GM19351 (cell line): ENCODE data around the gene ZNF302.
"Not testable (repeated sequence)": the region's sequence is repeated elsewhere in the genome, so short reads cannot be mapped to it uniquely, and the experiment has no call there.

ENCODE experiments used
- ATAC-seq: cut with Tn5 transposase; IDR thresholded peaks from one replicate; pipeline ENCODE4 v1.9.1; 2021; ENCODE audit warnings: mild to moderate bottlenecking, moderate library complexity; ENCODE audit not compliant: unreplicated experiment

Gene ZNF302

DNA sequence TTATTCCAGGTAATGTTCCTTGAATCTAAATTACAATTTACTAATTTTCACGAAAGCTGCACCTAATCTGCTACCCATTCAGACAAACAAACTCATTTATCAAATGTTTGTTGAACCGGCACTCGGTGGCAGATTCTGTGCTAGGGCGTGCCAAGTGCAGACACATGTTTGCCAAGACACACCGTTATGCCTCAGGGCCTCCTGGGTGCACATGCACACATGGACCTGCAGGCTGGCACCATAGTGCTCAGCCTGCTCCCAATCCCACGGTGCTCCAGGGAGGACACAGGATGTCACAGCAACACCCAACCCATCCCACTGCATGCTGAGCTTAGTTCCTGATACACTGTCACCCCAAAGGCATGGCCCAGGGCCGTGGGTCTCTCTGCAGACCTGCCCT lies 8.2 kb upstream of the ZNF302 start:
- no peak for ATAC-seq

DNA sequence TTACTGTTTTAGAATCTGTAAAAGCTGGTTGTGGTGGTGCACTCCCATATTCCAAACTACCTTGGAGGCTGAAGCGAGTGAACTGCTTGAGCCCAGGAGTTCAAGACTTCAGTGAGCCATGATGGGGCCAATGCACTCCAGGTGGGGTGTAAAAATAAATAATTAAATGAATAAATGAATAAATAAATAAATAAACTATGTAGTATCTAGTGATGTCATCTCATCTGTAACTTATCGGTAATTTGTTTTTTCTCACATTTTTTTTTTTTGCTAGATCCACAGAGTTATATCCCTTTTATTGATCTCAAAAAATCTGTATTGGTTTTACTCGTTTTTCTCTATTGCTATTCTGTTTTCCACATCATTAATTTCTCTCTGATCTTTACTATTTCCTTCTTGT lies 5.5 kb upstream of the ZNF302 start:
- no peak for ATAC-seq

DNA sequence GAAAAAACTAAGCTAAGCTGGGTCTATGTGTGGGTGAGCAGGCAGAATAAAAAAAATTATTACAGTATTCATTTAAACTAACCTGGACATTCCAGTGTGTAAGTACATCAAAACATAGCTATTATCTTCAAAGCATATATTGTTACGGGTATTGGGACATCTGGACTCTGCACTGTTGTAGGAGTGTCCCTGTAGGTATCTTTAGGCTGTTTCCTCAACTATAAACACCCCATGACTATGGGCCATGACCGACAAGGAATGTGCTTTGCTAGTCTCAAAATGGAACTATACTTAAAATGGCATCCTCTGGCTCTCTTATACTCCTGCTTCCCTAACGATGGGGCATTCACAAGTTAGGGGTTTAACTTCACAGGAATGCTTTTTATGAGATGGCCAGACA lies 3.9 kb upstream of the ZNF302 start:
- ATAC-seq, result no peak

DNA sequence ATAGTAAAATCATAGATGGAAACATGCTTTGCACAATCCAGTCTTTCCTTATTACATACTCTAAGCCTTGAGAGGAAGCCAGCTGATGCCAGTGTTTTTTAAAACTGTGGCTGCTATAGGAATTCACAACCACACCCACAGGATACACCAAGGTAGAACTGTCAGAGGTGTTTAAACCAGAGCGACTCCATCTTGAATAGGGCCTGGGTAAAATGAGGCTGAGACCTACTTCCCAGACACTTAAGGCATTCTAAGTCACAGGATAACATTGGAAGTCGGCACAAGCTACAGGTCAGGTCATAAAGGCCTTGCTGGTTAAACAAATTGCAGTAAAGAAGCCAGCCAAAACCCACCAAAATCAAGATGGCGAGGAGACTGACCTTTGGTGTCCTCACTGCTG lies 2.2 kb upstream of the ZNF302 start:
- no peak for ATAC-seq

DNA sequence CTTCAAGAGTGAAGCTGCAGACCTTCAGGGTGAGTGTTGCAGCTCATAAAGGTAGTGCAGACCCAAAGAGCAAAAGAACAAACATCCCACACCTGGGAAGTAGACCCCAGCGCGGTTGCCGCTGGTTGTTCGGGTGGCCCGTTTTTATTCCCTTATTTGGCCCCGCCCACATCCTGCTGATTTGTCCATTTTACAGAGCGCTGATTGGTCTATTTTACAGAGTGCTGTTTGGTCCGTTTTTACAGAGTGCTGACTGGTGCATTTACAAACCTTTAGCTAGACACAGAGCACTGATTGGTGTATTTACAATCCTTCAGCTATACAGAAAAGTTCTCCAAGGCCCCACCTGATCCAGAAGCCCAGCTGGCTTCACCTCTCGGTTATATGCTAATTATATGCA lies 1.6 kb upstream of the ZNF302 start:
- ATAC-seq, result no peak

DNA sequence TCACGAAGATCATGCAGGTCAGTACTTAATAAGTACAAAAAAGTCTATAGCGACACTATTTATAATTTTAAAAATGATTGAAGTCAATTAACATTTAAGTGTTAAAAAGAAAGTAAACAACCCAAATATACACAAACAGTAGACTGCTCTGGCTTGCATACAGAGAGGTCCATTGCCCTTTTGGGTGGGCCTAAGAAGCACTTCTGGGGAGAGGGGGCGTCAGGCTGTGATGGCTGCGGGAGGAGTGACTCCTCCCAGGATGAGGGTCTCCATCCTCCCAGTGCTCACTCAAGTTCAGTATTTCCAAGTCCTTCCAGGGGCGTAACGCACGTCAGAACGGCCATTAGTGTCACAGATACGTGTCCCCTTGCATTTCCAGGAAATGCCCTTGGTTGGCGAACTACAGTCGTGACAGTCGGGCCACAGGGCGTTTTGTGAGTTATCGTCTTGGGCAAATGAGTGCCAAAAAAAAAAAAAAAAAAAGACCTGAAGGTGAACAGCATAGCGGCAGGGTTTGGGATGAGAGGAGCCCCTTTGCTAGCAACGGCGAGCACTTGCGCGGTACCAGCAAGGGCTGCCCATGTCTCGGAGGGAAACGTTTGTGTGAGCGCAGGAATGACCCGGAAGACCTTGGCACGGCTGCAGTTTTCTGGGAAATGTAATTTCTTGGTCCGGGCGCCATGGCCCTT lies 637 bp upstream of the ZNF302 start, which contains the start of gene SCGB2B2:
TSS of gene SCGB2B2 (minus strand) at position 463 of the 689 bp plus-strand sequence. CDS start 82,596 bp downstream, outside the sequence.
- peak; percentile 44 for ATAC-seq

DNA sequence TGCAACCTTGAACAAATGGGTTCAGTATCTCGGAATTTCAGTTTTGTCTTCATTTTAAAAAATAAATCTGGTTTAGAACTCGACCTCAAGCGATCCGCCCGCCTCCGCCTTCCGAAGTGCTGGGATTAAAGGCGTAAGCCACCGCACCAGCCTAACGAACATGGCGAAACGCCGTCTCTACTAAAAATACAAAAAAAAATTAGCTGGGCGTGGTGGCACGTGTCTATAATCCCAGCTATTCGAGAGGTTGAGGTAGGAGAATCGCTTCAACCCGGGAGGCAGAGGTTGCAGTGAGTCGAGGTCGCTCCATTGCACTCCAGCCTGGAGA lies 571 bp downstream of the ZNF302 start:
- ATAC-seq, result no peak

DNA sequence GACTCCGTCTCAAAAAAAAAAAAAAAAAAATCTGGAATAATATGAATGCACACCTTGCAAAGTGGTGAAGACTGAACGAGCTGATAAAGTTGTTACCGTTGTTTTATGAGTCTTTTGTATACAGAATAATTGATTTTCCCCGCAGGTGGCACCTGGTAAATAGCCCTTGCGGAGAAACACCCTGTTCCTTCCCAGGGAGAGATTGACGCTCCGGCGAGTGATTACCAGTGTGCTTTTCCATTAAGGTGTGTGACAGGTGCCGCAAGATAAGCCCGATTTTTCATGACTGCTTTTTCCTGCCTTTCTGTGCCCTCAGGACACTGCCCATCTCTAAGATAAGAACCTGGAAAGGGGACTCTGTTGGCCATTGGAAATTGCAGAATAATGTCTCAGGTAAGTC lies 943 bp downstream of the ZNF302 start:
- no peak for ATAC-seq

DNA sequence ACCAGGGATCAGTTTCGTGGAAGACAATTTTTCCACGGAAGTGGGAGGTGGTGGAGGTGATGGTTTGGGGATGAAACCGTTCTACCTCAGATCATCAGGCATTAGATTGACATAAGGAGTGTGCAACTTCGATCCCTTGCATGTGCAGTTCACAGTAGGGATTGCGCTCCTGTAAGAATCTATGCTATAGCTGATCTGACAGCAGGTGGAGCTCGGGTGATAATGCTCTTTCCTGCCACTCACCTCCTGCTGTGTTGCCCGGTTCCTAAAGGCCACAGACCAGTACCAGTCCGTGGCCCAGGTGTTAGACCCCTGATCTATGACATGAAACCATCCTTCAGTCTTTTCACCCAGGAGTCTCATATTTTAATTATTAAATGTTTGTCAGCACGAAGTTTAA lies 4.0 kb downstream of the ZNF302 start:
- no peak for ATAC-seq

DNA sequence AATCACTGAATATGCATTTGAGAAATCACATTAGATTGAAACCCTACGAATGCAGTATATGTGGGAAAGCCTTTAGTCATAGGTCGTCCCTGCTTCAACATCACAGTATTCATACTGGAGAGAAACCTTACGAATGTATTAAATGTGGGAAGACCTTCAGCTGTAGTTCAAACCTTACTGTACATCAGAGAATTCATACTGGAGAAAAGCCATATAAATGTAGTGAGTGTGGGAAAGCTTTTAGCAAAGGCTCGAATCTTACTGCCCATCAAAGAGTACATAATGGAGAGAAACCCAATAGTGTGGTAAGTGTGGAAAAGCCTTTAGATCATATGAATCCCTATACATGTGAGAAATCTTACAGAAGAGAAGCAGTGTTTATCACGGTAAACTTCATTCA lies 7.8 kb downstream of the ZNF302 start:
- ATAC-seq, result not testable (repeated sequence)

DNA sequence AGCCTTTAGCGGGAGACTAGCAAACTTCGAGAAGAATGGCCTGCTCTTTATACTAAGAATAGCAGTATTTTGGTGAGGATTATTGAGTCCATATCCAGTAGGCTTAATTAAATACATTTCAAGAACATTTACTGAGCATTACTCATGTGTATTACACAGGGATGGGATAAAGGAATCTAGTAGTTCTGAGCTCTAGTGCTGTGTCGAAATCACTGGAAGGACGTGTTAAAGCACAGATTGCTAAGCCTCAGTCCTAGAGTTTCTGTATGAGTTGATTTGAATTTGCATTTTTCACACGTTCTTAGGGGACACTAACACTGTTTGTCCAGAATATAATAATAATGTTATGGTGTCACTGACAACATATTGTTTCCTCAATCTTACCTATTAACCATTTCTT lies 9.0 kb downstream of the ZNF302 start:
- no peak for ATAC-seq

DNA sequence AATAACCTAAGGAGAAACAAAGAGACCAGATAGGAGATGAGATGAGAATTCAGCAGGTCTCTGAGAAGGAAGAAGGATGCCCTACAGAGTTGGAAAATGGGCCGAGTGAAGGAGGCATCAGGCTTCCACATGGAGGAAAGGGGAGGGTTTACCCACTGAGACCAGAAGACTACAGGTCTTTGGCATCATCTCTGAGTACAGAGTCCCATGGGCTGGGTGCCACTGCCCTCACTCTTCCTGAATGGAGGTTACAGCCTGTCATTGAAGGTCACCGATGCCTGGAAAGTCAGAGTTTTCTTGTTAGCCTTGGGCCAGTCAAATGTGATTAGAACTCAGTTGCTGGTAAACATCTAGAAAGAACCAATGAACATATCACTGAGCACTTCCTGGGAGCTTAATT lies 9.9 kb downstream of the ZNF302 start:
- ATAC-seq, result no peak

DNA sequence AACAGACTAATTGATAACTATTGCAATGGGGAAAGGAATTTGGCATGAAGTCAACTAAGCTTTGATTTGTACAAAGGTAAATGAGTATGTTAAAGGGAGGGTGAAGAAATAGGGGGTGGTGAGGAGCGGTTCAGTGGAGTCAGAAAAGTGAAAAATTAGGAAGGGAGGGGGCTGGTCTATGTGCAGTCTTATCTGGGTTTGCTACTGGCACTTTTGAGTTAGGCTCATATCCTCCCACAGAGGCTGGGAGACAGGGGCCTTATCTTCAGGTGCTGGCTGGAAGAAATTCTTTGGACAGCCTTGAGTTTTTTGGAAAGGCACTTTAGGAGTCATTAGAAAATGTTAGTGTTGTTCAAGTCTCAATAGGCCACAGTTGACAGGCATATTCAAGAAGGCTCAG lies 11.1 kb downstream of the ZNF302 start:
- no peak for ATAC-seq

DNA sequence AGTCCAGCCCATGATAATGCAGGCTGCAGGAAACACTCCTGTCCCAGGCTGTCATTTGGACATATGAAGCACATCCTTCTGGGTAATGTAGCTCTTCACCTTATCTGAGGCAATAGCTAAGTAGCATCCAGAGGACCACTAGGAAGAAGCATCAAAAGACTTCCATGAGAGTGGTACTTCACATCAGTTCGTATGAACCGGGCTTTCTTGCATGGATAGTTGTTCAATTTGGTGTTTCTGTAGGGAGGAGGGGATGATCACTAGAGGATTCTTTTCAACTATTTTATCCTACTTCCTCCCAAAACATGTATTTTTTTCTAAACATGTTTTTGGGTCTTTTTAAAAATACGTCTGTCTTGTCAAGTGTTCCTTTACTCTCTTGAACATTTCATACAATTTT lies 12.9 kb downstream of the ZNF302 start:
- ATAC-seq, result no peak

DNA sequence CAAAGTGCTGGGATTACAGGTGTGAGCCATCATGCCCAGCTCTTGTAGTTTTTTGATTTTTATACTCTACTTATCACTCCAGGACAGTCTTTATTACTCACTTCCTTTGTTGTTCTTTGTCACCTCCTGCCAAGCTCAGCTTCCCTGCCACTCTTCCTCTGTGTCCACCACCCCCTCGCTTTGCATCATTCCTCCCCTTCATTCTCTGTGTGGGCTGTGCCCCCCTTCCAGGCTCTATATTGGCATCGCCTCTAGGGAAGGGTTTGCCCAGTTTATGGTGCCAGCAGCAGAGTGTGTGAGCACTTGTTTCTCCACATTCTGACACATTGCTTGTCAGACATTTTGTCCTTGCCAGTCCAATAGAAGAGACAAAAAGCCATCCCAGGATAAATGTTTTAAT lies 15.1 kb downstream of the ZNF302 start:
- no peak for ATAC-seq

DNA sequence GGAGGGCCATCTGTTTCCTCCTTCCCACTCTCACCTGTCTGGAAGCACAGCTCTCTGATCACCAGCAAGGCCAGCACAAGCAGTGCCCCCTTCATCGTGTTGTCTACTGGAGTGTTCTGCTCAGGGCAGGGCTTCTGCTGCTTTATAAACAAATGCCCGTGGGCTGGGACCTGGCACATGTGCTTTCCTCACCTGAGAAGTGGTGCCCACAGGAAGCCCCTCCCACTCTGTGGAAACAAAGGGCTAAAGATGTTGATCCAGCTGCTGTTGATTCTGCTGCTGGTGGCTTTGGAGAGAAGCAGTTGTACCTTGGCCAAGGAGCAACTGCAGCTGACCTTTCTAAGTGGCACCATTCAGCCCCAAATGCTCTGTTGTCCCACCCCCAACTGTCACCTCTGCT lies 30.2 kb downstream of the ZNF302 start:
- ATAC-seq, result no peak

DNA sequence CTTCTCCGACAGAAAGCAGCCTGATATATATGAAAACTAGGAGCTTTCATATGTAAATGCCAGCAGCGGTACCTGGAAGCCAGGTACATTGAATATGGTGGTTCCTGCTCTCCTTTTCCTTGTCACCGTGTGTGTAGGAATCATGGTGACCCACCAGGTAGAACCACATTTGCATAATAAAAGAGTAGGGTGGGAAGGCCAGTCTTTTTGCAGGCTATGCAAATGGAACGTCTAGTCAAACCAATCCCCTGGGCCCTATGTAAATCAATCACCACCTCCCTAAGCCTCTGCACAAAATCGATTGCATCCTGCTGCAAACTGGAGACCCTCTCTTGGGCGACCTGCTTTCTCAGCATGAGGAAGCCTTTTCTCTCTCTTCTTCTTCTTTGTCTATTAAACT lies 34.4 kb downstream of the ZNF302 start:
- no peak for ATAC-seq

DNA sequence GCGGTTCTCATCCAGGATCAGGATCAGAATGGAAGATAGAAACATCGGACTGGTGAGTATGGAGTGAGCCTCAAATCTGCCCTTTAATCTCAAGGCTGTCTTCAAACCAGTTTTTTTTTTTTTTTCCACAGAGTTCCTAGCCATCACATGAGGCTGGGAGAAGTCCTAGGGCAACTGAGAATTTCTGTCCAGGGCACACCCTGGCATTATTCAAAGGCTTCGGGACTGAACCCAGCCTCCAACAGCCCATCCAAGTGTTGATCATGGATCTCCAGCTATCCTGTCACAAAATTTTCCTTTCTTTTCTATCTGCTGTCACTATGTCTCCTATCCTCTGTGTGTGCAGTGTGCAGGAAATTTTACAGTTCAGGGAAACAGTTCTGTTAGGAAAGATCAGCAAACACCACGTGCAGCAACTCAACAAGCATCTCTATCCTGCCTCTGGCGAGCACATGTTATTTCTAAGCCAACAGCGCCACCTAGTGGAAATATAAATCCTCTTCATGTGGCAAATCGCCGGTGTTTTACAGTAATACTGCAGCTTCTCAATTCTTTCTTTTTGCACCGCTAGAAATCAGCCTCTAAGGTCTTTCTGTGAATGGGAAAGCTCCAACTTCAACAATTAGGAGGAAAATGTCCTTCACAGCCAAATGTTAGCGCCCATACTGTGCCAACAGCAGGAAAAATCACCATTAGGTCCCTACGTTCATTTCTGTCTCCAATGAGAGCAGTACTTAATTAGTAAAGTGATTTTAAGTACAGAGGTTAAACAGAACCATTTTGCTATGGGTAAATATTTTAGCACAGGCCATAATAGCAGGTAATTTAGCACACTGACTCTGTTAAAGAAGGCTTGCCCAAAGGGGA lies 35.1 kb downstream of the ZNF302 start:
- no peak for ATAC-seq

DNA sequence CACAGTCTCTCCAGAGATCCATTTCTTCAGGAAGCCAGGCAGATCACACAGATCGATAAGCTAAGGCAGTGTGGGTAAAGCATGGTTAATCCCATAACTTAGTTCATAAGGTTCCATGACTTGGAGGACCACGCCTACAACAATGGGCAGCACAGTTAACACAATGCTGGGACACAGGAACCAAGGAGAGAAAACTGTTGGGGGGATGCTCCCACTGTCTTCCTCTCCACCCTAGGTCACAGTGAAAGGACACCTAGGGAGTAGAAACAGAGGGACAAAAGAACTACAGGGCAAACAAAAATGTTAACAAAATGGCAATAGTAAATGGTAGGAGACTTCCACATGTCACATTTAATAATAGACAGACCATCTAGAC lies 35.8 kb downstream of the ZNF302 start:
- no peak for ATAC-seq

DNA sequence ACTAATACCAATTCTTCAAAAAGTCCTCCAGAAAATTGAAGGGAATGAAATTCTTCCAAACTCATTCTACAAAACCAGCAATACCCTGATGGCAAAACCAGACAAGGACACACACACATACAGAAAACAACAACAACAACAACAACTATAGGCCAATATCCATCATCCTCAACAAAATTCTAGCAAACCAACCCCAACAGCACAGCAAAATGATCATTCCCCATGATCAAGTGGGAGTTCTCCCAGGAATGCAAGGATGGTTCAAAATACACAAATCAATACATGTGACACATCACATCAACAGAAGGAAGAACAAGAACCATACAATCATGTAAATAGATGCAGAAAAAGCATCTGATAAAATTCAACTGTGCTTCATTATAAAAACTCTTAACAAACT lies 37.9 kb downstream of the ZNF302 start:
- no peak for ATAC-seq

DNA sequence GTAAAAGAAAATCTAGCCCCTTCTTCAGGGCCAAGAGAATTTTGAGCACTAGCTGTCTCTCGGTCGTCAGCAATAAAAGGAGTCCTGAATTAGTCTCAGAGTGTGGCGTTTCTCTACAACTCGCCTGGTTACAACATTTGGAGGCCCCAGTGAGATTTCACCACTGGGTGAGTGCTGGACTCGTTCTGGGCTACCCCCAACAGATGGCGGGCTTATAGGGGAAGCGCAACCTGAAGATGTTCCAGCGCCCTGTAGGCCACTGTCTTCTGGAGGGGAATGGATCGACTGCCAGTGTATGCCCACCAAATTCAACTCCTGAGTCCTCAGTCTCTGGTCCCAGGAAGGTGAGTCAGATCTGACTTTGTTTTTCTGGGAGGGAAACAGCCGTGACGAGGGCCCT lies 44.9 kb downstream of the ZNF302 start:
- no peak for ATAC-seq

DNA sequence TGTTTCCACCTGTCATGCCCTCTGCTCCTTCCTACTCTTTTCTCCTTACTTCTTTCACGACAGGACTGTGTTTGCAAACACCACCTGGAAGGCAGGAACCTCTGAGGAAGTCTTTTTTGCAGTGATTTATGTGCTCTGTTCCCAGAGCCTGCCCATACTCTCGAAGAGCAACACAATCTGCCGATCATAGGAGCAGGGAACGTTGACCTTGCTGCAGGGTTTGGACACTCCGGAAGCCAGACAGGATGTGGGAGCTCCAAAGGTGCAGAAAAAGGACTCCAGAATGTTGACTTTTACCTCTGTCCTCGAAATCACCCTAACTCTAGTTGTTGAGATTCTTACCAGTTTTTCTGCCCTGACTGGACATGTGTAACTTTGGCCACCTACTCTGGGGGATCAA lies 47.9 kb downstream of the ZNF302 start:
- no peak for ATAC-seq
